OCI-LY1 (cell line): ENCODE data around the gene DOCK7.

Experiments
- EZH2 ChIP-seq: fragments of 200-600 bp; sonication (generic), shearing (Covaris generic); IDR thresholded peaks from 2 replicates; pipeline ENCODE4 v1.8.0; 2017; ENCODE audit warnings: borderline replicate concordance, mixed run types, mild to moderate bottlenecking, antibody characterized with exemption, low read length, moderate library complexity, mixed read lengths
- TF ChIP-seq, protein P1 (sequence below): fragments of 200-600 bp; sonication (generic), shearing (Covaris generic); IDR thresholded peaks from 2 replicates; pipeline ENCODE4 v1.5.1; 2017; ENCODE audit warnings: mild to moderate bottlenecking, antibody characterized with exemption, low read length, moderate library complexity, mixed read lengths

DNA sequence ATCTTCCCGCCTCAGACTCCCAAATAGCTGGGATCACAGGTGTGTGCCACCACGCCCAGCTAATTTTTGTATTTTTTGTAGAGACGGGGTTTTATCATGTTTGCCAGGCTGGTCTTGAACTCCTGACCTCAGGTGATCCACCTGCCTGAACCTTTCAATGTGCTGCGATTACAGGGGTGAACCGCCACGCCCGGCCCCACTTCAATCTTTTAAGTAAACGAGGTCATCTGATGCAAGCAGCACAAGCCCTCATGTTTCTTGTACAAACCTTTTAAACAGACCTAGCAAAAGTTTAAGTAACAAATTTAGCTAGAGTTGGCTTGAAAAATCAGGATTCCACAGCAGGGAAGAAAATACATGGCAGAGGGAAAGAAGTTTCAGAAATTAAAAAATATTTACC lies 272.5 kb downstream of the DOCK7 start:
- TF ChIP-seq, protein P1, sequence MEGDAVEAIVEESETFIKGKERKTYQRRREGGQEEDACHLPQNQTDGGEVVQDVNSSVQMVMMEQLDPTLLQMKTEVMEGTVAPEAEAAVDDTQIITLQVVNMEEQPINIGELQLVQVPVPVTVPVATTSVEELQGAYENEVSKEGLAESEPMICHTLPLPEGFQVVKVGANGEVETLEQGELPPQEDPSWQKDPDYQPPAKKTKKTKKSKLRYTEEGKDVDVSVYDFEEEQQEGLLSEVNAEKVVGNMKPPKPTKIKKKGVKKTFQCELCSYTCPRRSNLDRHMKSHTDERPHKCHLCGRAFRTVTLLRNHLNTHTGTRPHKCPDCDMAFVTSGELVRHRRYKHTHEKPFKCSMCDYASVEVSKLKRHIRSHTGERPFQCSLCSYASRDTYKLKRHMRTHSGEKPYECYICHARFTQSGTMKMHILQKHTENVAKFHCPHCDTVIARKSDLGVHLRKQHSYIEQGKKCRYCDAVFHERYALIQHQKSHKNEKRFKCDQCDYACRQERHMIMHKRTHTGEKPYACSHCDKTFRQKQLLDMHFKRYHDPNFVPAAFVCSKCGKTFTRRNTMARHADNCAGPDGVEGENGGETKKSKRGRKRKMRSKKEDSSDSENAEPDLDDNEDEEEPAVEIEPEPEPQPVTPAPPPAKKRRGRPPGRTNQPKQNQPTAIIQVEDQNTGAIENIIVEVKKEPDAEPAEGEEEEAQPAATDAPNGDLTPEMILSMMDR = no peak
- no peak for TF ChIP-seq EZH2
